ENCODE results near the gene FGF8. TPM values are rescaled to one million over a fixed set of nuclear protein-coding genes. Genes with fewer than 3 reads are reported as not detected.
A peak's percentile ranks its signal among the peaks of the same experiment; 100 is the strongest.

Gene FGF8
- total and polyA plus RNA-seq, 2 experiments from 2014 or later, result not detected

GRCh38 chr10:101780818-101781654 is 5.1 kb upstream of the FGF8 start:
- Histone ChIP-seq H3K4me1 (ENCODE audit: insufficient read depth) (peaks cover 8% of the 10 kb centered on the region; the same call in 1 of the 2 replicates), H3F3A (ENCODE audit: insufficient read depth) (peaks cover 33% of the 10 kb centered on the region), H3K4me2 (ENCODE audit: unreplicated experiment) (no peak overlapping the region), H3K79me2 (ENCODE audit: insufficient read depth) (0 out of 2 replicates have a peak, but pooled peaks cover 15% of the 10 kb centered on the region), H4K20me1 (ENCODE audit: insufficient read depth) (no peaks in the 10 kb centered on the region), H2AFZ (no peak overlapping the region), H3K9me3 (ENCODE audit: low read depth) (no peaks in the 10 kb centered on the region), H3K4me3 (no peak overlapping the region), H3K36me3 (ENCODE audit: low read depth) (peaks cover 17% of the 10 kb centered on the region), H3K27me3 (replicated peaks; ENCODE audit: insufficient read depth) (no peaks in the 10 kb centered on the region), H3K9ac (no peak overlapping the region), H3K9me2 (ENCODE audit: insufficient read depth) (no peaks in the 10 kb centered on the region), H3K27ac (no peak overlapping the region)
- in situ Hi-C loops (cut with MboI), result loop anchor here (10.0 kb wide), 1 partner anchor 176 kb away; no protein-coding TSS in a partner anchor
- WGBS, 2 experiments (ENCODE audit: low coverage in 1 of 2, low lambda C conversion rate in 2 of 2, missing lambda C conversion rate in 2 of 2), result 64 to 69% methylated on average over 14 of the region's 14 CpGs
- peak; percentile 79 for DNase-seq
- TF ChIP-seq EZH2 (IDR thresholded peaks at IDR 0.05; ENCODE audit: insufficient read depth, poor library complexity, severe bottlenecking), result no peak
- TF ChIP-seq EZH2phosphoT487 (IDR thresholded peaks at IDR 0.05; ENCODE audit: insufficient read depth, low read depth), result no peak

GRCh38 chr10:101780187-101780817 is 4.4 kb upstream of the FGF8 start:
- in situ Hi-C loops (cut with MboI), result loop anchor here (10.0 kb wide), 1 partner anchor 176 kb away; no protein-coding TSS in a partner anchor
- no peak for DNase-seq
- TF ChIP-seq EZH2 (IDR thresholded peaks at IDR 0.05; ENCODE audit: insufficient read depth, poor library complexity, severe bottlenecking) (no peak), EZH2phosphoT487 (IDR thresholded peaks at IDR 0.05; ENCODE audit: insufficient read depth, low read depth) (no peak)
- Histone ChIP-seq H3K36me3 (ENCODE audit: low read depth) (peaks cover 10% of the 10 kb centered on the region; the same call in 1 of the 2 replicates), H3K9ac (no peak overlapping the region), H2AFZ (0 out of 2 replicates have a peak overlapping the region, but pooled peaks have one; percentile 45), H3K9me3 (ENCODE audit: low read depth) (no peaks in the 10 kb centered on the region), H3K4me1 (ENCODE audit: insufficient read depth) (peaks cover 8% of the 10 kb centered on the region; the same call in 1 of the 2 replicates), H3K79me2 (ENCODE audit: insufficient read depth) (0 out of 2 replicates have a peak, but pooled peaks cover 8% of the 10 kb centered on the region), H3K4me3 (peak overlapping the region; percentile 54), H3K9me2 (ENCODE audit: insufficient read depth) (no peaks in the 10 kb centered on the region), H4K20me1 (ENCODE audit: insufficient read depth) (no peaks in the 10 kb centered on the region), H3K4me2 (ENCODE audit: unreplicated experiment) (peak overlapping the region; percentile 54), H3F3A (ENCODE audit: insufficient read depth) (peaks cover 26% of the 10 kb centered on the region), H3K27me3 (replicated peaks; ENCODE audit: insufficient read depth) (peaks cover 1% of the 10 kb centered on the region; the same call in 1 of the 2 replicates), H3K27ac (no peak overlapping the region)
- 29 to 32% methylated on average over 15 to 17 of the region's 17 CpGs for WGBS, 2 experiments (ENCODE audit: low coverage in 1 of 2, low lambda C conversion rate in 2 of 2, missing lambda C conversion rate in 2 of 2)

GRCh38 chr10:101779544-101780186 is 3.8 kb upstream of the FGF8 start:
- peak overlapping the region; percentile 54 for H3K4me3 ChIP-seq
- H3K36me3 ChIP-seq (ENCODE audit: low read depth), result peaks cover 3% of the 10 kb centered on the region; the same call in 1 of the 2 replicates
- no peaks in the 10 kb centered on the region for H4K20me1 ChIP-seq (ENCODE audit: insufficient read depth)
- TF ChIP-seq EZH2 (IDR thresholded peaks at IDR 0.05; ENCODE audit: insufficient read depth, poor library complexity, severe bottlenecking), result peak; percentile 51
- TF ChIP-seq EZH2phosphoT487 (IDR thresholded peaks at IDR 0.05; ENCODE audit: insufficient read depth, low read depth), result no peak
- in situ Hi-C loops (cut with MboI), result loop anchor here (10.0 kb wide), 1 partner anchor 175 kb away; no protein-coding TSS in a partner anchor
- H3K4me1 ChIP-seq (ENCODE audit: insufficient read depth), result peaks cover 8% of the 10 kb centered on the region; the same call in 1 of the 2 replicates
- 2 to 4% methylated on average over 44 to 47 of the region's 51 CpGs for WGBS, 2 experiments (ENCODE audit: low coverage in 1 of 2, low lambda C conversion rate in 2 of 2, missing lambda C conversion rate in 2 of 2)
- no peak overlapping the region for H3K9ac ChIP-seq
- peaks cover 8% of the 10 kb centered on the region for H3K27me3 ChIP-seq (replicated peaks; ENCODE audit: insufficient read depth)
- peak overlapping the region; percentile 54 for H3K4me2 ChIP-seq (ENCODE audit: unreplicated experiment)
- H3K79me2 ChIP-seq (ENCODE audit: insufficient read depth), result 0 out of 2 replicates have a peak, but pooled peaks cover 1% of the 10 kb centered on the region
- no peaks in the 10 kb centered on the region for H3K9me2 ChIP-seq (ENCODE audit: insufficient read depth)
- no peak overlapping the region for H3K27ac ChIP-seq
- DNase-seq, result peak; percentile 81
- peak overlapping the region; percentile 45 for H2AFZ ChIP-seq
- peaks cover 19% of the 10 kb centered on the region for H3F3A ChIP-seq (ENCODE audit: insufficient read depth)
- H3K9me3 ChIP-seq (ENCODE audit: low read depth), result no peaks in the 10 kb centered on the region
